Measurements from ENCODE around the gene ABI3BP.

DNA sequence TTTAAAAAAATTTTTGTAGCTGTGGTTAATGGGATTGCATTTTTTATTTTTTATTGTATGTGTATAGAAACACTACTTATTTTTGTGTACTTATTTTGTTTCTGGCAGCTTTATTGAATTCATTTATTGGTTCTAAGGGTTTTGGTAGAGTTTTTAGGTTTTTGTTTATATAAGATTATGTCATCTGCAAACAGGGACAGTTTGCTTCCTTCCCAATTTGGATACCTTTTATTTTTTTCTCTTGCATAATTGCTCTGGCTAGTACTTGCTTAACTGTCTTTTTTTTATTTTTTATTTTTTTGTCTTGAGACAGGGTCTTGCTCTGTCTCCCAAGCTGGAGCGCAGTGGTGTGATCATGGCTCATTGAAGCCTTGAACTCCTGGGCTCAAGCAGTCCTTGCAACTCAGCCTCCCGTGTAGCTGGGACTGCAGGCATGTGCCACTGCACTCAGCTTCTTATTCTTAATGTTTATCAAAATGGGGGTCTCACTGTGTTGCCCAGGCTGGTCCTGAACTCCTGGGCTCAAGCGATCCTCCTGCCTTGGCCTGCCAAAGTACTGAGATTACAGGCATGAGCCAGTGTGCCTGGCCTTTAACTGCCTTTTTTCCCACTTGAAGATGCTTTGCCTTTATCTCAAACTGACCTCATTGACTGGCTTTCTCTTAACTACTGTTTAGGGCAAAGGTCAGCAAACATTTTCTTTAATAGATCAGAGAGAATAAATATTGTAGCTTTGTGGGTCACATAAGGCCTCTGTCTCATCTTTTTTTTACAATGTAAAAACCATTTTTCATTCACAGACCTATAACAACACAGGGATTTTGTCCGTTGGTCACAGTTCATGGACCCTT lies 275.4 kb downstream of the ABI3BP start:
- TF ChIP-seq CTCF (IDR thresholded peaks at IDR 0.05; ENCODE audit: insufficient read depth, low read length, poor library complexity, severe bottlenecking) (no peak), EZH2phosphoT487 (conservative IDR thresholded peaks at IDR 0.05; ENCODE audit: low read length) (no peak)

All from SU-DHL-6 (cell line).